GM12878 (cell line): ENCODE data around the gene LRP5. TPM values are rescaled to one million over a fixed set of nuclear protein-coding genes. Genes with fewer than 3 reads are reported as not detected.

Experiments
- ATAC-seq: fragments of 200-7000 bp; cut with Tn5 transposase; 3 replicates; pipeline ENCODE4 v1.9.1; 2020; ENCODE audit warnings: mild to moderate bottlenecking, moderate library complexity
- BruUV-seq: library from RNA; stranded (reverse); fragments of 400-500 nt; replicated peaks from 2 replicates; lab custom pipeline; 2021; lab: Mats Ljungman, UMichigan
- CTCF ChIA-PET: fragments of 300-600 bp; sonication (Branson Sonifier 250); formaldehyde crosslinking; extraction: SDS; loops from one replicate; lab custom pipeline; 2021; ENCODE audit warnings: inconsistent platforms; lab: Yijun Ruan, JAX
- POLR2A ChIA-PET: fragments of 350-600 bp; formaldehyde crosslinking; extraction: SDS; loops from one replicate; lab custom pipeline; 2021; ENCODE audit warnings: inconsistent platforms; lab: Charles Lee
- RAD21 ChIA-PET: fragments of 300-600 bp; sonication (Branson Sonifier 250); formaldehyde crosslinking; loops from one replicate; lab custom pipeline; 2023; ENCODE audit warnings: antibody characterized with exemption; ENCODE audit not compliant: unreplicated experiment; lab: Charles Lee
- SMC1A ChIA-PET: fragments of 300-600 bp; sonication (Branson Sonifier 250); formaldehyde crosslinking; loops from one replicate; lab custom pipeline; 2023; ENCODE audit not compliant: unreplicated experiment, uncharacterized antibody; lab: Charles Lee
- DNase-seq: peaks from one replicate; pipeline ENCODE4 v3.0.0-alpha.2; 2011; ENCODE audit warnings: low read depth, low spot score
- FAIRE-seq: peaks from 3 replicates; lab custom pipeline; 2011; peaks lifted over from hg19 to GRCh38; lab: Jason Lieb, UNC
- H2AFZ ChIP-seq: 2 replicates; pipeline ENCODE4 v1.6.0; 2011; ENCODE audit warnings: low read depth, low read length, control low read depth; ENCODE audit not compliant: control insufficient read depth
- H3K27ac ChIP-seq: 2 replicates; pipeline ENCODE4 v1.5.1; 2011; ENCODE audit warnings: control low read depth; ENCODE audit not compliant: control insufficient read depth, insufficient read depth
- H3K27me3 ChIP-seq, 2 experiments: replicated peaks in 1 of 2; 2 replicates each; pipeline versions ENCODE4 v1.6.0 to v1.6.1; 2011; ENCODE audit warnings: low read length in 1 of 2; ENCODE audit not compliant: control insufficient read depth in 2 of 2, insufficient read depth in 2 of 2
- H3K36me3 ChIP-seq, 2 experiments: 2 replicates each; pipeline ENCODE4 v1.5.1; 2011; ENCODE audit warnings: low read length in 1 of 2; ENCODE audit not compliant: control insufficient read depth in 2 of 2, insufficient read depth in 2 of 2
- H3K4me1 ChIP-seq: 2 replicates; pipeline ENCODE4 v1.6.1; 2011; ENCODE audit warnings: mild to moderate bottlenecking, low read length, moderate library complexity, mixed read lengths; ENCODE audit not compliant: control insufficient read depth, insufficient read depth
- H3K4me2 ChIP-seq: 2 replicates; pipeline ENCODE4 v1.6.0; 2011; ENCODE audit warnings: control low read depth; ENCODE audit not compliant: control insufficient read depth, insufficient read depth
- H3K4me3 ChIP-seq: fragments of 200-600 bp; sonication (generic); 2 replicates; pipeline ENCODE4 v1.5.1; 2016
- H3K79me2 ChIP-seq: 2 replicates; pipeline ENCODE4 v1.6.0; 2011; ENCODE audit warnings: low read length; ENCODE audit not compliant: control insufficient read depth, insufficient read depth
- H3K9ac ChIP-seq: 2 replicates; pipeline ENCODE4 v1.8.0; 2011; ENCODE audit warnings: low read length, control low read depth, mixed read lengths; ENCODE audit not compliant: control insufficient read depth, insufficient read depth
- H3K9me3 ChIP-seq: replicated peaks from 3 replicates; pipeline ENCODE4 v1.5.1; 2011; ENCODE audit warnings: mild to moderate bottlenecking, low read length; ENCODE audit not compliant: control insufficient read depth, insufficient read depth
- H4K20me1 ChIP-seq: 2 replicates; pipeline ENCODE4 v1.6.0; 2011; ENCODE audit not compliant: control insufficient read depth, insufficient read depth
- DPF2 ChIP-seq: fragments of 450-650 bp; IDR thresholded peaks from 2 replicates; pipeline ENCODE4 v1.6.1; 2017; ENCODE audit warnings: mild to moderate bottlenecking
- EZH2 ChIP-seq: IDR thresholded peaks from 2 replicates; pipeline ENCODE4 v1.6.1; 2012; ENCODE audit warnings: low read depth, mild to moderate bottlenecking, control low read depth, inconsistent platforms, low read length, borderline replicate concordance; ENCODE audit not compliant: control insufficient read depth
- FOXM1 ChIP-seq: IDR thresholded peaks from 2 replicates; pipeline ENCODE4 v1.6.1; 2012; ENCODE audit warnings: low read depth, mild to moderate bottlenecking, inconsistent platforms, low read length, moderate library complexity
- GATAD2B ChIP-seq: fragments of 450-650 bp; conservative IDR thresholded peaks from 2 replicates; pipeline ENCODE4 v1.6.1; 2017; ENCODE audit warnings: low read depth, mild to moderate bottlenecking, moderate library complexity
- HDGF ChIP-seq: fragments of 450-650 bp; IDR thresholded peaks from 2 replicates; pipeline ENCODE4 v1.6.1; 2016; ENCODE audit warnings: antibody characterized with exemption
- IKZF1 ChIP-seq: fragments of 450-650 bp; conservative IDR thresholded peaks from 2 replicates; pipeline ENCODE4 v1.6.1; 2017; ENCODE audit warnings: antibody characterized with exemption, mild to moderate bottlenecking
- NR2C2 ChIP-seq: IDR thresholded peaks from 2 replicates; pipeline ENCODE4 v1.6.1; 2011; ENCODE audit warnings: borderline replicate concordance, low read depth; ENCODE audit not compliant: control insufficient read depth, insufficient read length
- SPI1 ChIP-seq: IDR thresholded peaks from 2 replicates; pipeline ENCODE4 v1.6.1; 2011; ENCODE audit warnings: low read depth, mild to moderate bottlenecking, low read length, moderate library complexity, borderline replicate concordance; ENCODE audit not compliant: insufficient read depth
- SUPT20H ChIP-seq: IDR thresholded peaks from 2 replicates; pipeline ENCODE4 v1.6.1; 2011; ENCODE audit warnings: low read depth, mild to moderate bottlenecking, low read length, moderate library complexity, borderline replicate concordance; ENCODE audit not compliant: control insufficient read depth
- TCF3 ChIP-seq: IDR thresholded peaks from 2 replicates; pipeline ENCODE4 v1.6.1; 2012; ENCODE audit warnings: low read depth, mild to moderate bottlenecking, low read length, borderline replicate concordance; ENCODE audit not compliant: insufficient read depth
- TCF7 ChIP-seq: IDR thresholded peaks from 2 replicates; pipeline ENCODE4 v1.6.1; 2014; ENCODE audit warnings: antibody characterized with exemption, borderline replicate concordance
- WGBS: methylation state at CpG from one replicate; pipeline ENCODE4 v1.1.6; 2016; ENCODE audit warnings: low lambda C conversion rate; ENCODE audit not compliant: insufficient replicate concordance, insufficient coverage; ENCODE audit errors: missing lambda C conversion rate; 5-methylcytosine and 5-hydroxymethylcytosine counted together
- in situ Hi-C: fragments of 300-500 bp; cut with MboI; formaldehyde crosslinking; loops from 9 replicates; pipeline ENCODE4 v1.14.3; 2018; ENCODE audit warnings: mixed read lengths
- intact Hi-C: fragments of 100-400 bp; cut with micrococcal nuclease; formaldehyde crosslinking; loops from one replicate; pipeline ENCODE4 v1.14.2; 2022; ENCODE audit not compliant: unreplicated experiment
- polyA plus RNA-seq, 11 experiments: library from polyadenylated mRNA; depleted of rRNA in 4 of 11; unstranded in 6 of 11; stranded (reverse) in 5 of 11; fragments of >200 nt; fragmentation: Nextera tagmentation in 4 of 11; fragmentation: Illumina TruSeq in 1 of 11; extraction: Ambion mirVana in 4 of 11; extraction: Trizol in 1 of 11; gene quantifications; 1 replicate in 1 of 11; 2 replicates in 10 of 11; pipeline versions ENCODE4 v1.2.1 to v1.2.3, GENCODE V29; 2011 to 2016; ENCODE audit warnings: inconsistent platforms in 2 of 11, missing spikeins in 2 of 11, low read depth in 1 of 11
- total RNA-seq, 4 experiments: library from RNA; depleted of rRNA in 3 of 4; stranded (reverse); fragments of >200 nt in 3 of 4; fragmentation: Illumina TruSeq in 1 of 4; extraction: Trizol in 1 of 4; gene quantifications; 2 replicates each; pipeline versions ENCODE4 v1.2.1 to v1.2.3, GENCODE V29; 2013 to 2021
- TF ChIP-seq, protein P1 (sequence below): IDR thresholded peaks from 2 replicates; pipeline ENCODE4 v1.6.1; 2011; ENCODE audit warnings: borderline replicate concordance, low read depth, mild to moderate bottlenecking, moderate library complexity, low read length; ENCODE audit not compliant: insufficient read depth, poor library complexity, severe bottlenecking
- TF ChIP-seq, protein P2 (sequence below): fragments of 450-650 bp; conservative IDR thresholded peaks from 2 replicates; pipeline ENCODE4 v1.6.1; 2017; ENCODE audit warnings: mild to moderate bottlenecking, moderate library complexity

The LRP5 gene
- total and polyA plus RNA-seq, 10 of the 15 experiments (the other 5 are each of a cell fraction or from before 2014, with no cell fraction given) = 0.37 to 34.0 (median 6.6) TPM

DNA sequence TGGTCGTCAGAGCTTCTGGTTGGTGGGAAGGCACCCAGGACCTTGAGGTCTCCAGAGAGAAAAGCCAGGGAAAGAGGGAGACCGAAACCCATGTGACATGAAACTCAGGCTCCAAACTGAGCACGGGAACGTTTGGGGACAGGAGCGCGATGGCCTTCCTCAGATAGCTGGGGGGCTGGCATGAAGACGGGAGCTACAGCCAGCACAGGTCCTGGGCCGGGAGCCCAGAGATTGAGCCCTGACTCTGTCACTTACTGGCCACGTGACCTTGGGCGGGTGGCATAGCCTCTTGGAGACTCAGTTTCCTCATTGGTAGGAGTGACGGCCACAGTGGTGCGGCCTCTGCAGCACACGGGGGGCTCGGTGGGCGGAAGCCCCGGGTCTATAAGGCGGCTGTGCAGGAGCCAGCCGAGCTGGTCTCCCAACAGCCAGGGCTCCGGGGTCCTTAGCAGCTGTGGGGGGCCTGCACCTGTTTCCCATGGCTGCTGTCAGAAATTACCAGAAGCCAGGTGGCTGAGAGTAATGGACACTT lies 111.8 kb downstream of the LRP5 start:
- Histone ChIP-seq H3K4me3 (no peak overlapping the region), H2AFZ (no peak overlapping the region), H3K36me3 (peaks cover 10 to 24% of the 10 kb centered on the region in 2 experiments; a peak in 3 of 4 replicates), H3K79me2 (no peaks in the 10 kb centered on the region), H3K27me3 (no peaks in the 10 kb centered on the region), H3K9ac (no peak overlapping the region), H4K20me1 (no peaks in the 10 kb centered on the region), H3K4me1 (no peaks in the 10 kb centered on the region), H3K9me3 (peaks cover 5% of the 10 kb centered on the region; the same call in 2 of the 3 replicates), H3K27ac (no peak overlapping the region), H3K4me2 (no peak overlapping the region)
- ATAC-seq (no peak), FAIRE-seq (no peak), DNase-seq (no peak)
- WGBS = 80% methylated on average over 19 of the region's 19 CpGs
- ChIA-PET RAD21 (no interaction called here), POLR2A (no interaction called here), SMC1A (no interaction called here), CTCF (no interaction called here)
- no peak for TF ChIP-seq TCF7
- TF ChIP-seq EZH2 = no peak
- no peak for TF ChIP-seq SPI1
- TF ChIP-seq FOXM1 = no peak
- no peak for TF ChIP-seq NR2C2
- TF ChIP-seq, protein P1, sequence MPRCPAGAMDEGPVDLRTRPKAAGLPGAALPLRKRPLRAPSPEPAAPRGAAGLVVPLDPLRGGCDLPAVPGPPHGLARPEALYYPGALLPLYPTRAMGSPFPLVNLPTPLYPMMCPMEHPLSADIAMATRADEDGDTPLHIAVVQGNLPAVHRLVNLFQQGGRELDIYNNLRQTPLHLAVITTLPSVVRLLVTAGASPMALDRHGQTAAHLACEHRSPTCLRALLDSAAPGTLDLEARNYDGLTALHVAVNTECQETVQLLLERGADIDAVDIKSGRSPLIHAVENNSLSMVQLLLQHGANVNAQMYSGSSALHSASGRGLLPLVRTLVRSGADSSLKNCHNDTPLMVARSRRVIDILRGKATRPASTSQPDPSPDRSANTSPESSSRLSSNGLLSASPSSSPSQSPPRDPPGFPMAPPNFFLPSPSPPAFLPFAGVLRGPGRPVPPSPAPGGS = no peak
- TF ChIP-seq SUPT20H = no peak
- no peak for TF ChIP-seq IKZF1
- TF ChIP-seq DPF2 = no peak
- TF ChIP-seq, protein P2, sequence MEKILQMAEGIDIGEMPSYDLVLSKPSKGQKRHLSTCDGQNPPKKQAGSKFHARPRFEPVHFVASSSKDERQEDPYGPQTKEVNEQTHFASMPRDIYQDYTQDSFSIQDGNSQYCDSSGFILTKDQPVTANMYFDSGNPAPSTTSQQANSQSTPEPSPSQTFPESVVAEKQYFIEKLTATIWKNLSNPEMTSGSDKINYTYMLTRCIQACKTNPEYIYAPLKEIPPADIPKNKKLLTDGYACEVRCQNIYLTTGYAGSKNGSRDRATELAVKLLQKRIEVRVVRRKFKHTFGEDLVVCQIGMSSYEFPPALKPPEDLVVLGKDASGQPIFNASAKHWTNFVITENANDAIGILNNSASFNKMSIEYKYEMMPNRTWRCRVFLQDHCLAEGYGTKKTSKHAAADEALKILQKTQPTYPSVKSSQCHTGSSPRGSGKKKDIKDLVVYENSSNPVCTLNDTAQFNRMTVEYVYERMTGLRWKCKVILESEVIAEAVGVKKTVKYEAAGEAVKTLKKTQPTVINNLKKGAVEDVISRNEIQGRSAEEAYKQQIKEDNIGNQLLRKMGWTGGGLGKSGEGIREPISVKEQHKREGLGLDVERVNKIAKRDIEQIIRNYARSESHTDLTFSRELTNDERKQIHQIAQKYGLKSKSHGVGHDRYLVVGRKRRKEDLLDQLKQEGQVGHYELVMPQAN = no peak
- no peak for TF ChIP-seq GATAD2B
- no peak for TF ChIP-seq TCF3
- TF ChIP-seq HDGF = no peak
- intact Hi-C loops = no loop called here
- BruUV-seq = no TSS peak
- in situ Hi-C loops = no loop called here
